ENCODE measurements around the gene KRTAP6-2.

KRTAP6-2 gene, protein sequence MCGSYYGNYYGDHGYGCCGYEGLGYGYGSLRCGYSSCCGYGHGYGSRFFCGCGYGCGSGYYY

DNA sequence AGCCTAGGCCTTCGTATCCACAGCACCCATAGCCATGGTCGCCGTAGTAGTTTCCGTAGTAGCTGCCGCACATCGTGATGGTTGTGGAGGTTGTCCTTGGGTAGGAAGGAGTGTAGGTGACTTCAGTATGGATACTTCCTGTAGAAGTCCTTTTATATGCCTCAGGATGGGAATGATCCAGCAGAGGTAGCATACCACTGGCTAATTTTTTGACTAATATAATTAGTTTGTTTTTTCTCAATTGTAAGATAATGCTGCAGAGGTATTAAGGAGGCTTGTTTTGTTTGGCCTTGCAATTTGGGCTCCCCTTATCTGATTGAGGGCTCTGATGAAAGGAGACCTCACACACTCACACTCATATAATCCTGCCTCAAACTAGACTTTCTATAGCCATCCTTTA is at the start of gene KRTAP6-2:
Gene KRTAP6-2, minus strand, starts transcription at position 101 of the 400 bp plus-strand sequence. Its CDS starts 28 bp downstream, at position 73.
- DNase-seq (ENCODE audit: low read depth), result no peak

DNA sequence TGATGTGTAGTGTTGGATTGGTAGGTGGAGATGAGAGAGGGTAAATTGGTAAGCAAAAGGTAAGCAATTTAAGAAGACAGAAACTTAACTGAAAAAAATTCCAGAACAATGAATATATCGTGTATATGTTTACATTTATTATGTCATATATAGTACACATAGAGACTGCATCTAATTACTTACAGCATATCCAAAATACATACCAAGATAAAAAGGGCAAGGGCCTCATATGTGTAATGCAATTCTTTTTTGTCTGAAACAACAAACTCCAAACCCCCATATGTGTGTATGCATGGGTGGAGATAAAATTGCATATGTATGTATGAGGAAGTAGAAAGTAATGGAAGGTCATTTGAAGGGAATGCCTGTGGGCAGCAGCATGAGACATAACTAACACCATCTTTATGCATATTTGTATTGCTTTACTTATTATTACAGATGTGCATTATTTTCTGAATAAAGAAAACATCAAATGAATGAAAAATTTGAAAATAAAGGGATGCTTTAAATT is 48.3 kb upstream of the KRTAP6-2 start:
- DNase-seq (ENCODE audit: low read depth), result no peak

DNA sequence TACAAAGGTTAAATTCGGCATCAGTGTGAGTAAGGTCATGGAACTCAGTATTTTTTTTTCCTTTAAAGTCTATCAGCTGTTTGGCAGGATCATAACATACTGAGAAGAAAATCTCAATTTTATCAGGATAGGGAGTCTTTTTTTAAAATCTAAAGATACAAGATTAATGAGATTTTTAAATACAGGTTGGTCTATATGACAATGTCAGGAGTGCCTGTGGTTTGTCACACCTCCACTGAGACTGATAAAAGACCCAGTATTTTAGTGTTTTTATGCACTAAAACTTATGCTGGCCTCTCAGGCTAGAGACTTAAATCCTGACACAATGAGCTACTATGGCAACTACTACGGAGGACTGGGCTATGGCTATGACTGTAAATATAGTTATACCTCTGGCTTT is 43.9 kb upstream of the KRTAP6-2 start, which contains the start of gene KRTAP20-3:
Gene KRTAP20-3, plus strand, starts transcription at position 301 of the 400 bp plus-strand sequence.
- no peak for DNase-seq (ENCODE audit: low read depth)

DNA sequence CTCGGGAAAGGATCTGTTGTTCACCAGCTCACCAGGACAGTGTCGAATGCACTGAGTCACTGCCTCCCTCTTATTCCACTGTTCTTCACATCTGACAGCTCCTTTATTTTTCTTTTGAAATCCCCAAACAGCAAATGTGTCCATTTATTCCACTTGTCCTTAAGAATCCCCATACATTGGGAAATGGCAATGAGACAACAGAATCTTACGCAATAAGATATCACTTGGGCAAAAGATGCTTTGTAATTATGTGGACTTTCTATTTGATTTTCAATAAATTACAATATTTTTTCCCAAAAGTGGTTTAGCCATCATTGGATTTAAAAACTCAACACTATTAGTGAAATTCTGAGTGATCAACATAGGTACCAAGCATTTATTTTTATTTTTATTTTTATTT is 40.0 kb upstream of the KRTAP6-2 start:
- DNase-seq (ENCODE audit: low read depth), result no peak

DNA sequence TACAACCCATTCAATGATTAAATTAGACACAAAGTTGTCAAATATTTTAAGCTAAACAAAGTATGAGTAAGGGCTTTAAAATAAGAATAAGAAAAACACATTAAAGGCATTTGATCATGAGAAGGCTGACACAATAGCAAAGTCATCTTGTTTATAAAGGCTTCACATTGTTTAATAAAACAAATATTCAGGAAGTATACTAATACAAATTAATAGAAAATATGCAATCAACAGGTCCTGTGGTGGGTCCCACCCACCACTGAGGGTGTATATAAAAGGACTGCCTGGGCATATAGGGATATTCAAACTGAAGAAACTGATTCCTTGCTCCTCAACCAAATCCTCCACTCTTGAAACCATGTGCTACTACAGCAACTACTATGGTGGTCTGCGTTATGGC is 36.2 kb upstream of the KRTAP6-2 start, which contains the start of gene KRTAP20-2:
Gene KRTAP20-2, plus strand, starts transcription at position 301 of the 400 bp plus-strand sequence. Its CDS starts 58 bp downstream, at position 359.
- no peak for DNase-seq (ENCODE audit: low read depth)

DNA sequence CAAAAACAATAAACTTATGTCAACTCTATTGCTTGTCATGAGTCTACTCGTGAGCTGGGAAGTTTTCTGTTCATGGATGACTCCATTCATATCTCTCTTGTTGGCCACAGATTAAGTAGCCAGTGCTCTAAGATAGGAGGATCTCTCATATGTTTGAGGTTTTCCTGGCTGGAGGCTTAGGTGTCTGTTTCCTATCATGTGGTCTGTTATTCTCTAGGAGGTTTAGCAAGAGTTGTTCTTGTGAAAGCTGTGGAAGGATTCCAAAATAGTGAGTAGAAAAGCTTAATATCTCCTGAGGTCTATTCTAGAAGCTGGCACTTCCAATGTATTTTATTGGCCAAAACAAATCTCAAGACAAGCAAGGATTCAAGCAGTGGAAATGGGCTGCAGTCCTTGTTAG is 30.5 kb upstream of the KRTAP6-2 start:
- DNase-seq (ENCODE audit: low read depth), result no peak

DNA sequence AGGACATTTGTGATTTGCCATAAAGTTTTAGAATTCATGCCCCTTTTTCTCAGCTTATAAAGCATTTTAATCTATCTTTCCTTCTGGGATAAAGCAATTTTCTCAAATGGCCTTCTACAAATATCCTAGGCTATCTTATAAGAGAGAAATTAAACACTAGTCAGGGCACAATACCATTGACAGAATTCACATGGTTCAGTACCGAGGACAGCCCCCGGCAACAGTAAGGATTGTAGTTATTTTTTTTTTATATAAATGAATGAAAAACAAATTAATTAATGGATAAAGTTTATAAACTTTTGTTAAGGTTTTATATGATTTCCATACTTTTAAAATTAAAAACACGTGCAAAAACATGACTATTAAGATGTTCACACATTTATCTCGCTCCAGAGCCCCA is 29.4 kb upstream of the KRTAP6-2 start:
- no peak for DNase-seq (ENCODE audit: low read depth)

DNA sequence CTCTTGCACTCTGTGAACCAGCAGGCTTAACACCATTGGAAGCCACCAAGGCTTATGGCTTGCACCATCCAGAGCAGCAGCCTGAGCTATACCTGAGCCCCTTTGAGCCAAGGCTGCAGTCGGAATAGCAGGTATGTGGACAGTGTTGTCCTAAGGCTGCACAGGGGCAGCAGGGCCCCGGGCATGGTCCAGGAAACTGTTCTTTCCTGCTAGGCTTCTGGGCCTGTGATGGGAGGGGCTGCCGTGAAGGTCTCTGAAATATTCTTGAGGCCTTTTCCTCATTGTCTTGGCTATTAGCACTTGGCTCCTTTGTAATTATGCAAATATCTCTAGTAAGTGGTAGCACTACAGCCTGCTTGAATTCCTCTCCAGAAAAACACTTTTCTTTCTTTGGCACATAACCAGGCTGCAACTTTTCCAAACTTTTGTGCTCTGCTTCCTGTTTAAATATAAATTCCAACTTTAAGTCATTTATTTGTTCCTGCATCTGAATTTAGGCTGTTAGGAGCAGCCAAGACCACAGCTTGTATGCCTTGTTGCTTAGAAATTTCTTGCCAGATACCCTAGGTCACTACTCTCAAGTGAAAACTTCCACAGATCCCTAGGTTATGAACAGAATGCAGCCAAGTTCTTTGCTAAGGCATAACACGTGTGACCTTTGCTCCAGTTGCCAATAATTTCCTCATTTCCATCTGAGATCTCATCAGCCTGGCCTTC is 26.9 kb upstream of the KRTAP6-2 start:
- DNase-seq (ENCODE audit: low read depth), result no peak

DNA sequence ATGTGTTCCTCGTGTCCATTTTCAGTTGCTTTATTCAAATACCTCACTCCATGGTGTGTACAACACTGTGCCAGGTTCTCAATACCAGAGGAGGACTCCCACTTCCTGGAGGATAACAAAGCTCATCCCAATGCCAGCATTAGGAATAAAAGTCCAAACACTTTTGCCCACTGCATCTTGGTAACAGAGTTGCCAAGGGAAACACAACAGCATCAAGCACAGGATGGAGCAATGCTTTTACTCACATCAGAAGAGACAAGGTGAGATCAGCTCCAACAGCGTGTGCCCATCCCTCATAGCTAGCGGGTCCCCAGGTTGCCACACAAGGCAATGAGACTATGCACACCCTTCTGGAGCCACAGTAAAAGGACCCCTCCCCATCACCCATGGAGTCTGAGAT is 24.7 kb upstream of the KRTAP6-2 start:
- no peak for DNase-seq (ENCODE audit: low read depth)

DNA sequence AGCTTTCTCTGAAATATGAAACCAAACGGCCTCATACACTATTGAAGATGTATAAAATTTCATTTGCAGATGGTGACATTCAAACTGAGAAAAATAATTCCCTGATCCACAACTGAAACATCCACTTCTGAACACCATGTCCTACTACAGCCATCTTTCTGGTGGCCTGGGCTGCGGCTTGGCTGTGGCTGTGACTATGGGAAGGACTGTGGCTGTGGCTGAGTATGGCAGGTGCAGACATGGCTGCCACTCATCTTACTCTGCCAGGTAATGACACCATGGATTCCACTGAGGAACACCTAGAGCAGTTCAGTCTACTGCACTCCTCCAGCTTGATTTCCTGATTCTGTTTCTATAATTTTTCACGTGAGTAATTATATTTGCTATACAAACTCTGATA is 21.8 kb upstream of the KRTAP6-2 start, which contains the start of gene KRTAP20-4:
Gene KRTAP20-4, plus strand, starts transcription at position 106 of the 400 bp plus-strand sequence.
- no peak for DNase-seq (ENCODE audit: low read depth)

DNA sequence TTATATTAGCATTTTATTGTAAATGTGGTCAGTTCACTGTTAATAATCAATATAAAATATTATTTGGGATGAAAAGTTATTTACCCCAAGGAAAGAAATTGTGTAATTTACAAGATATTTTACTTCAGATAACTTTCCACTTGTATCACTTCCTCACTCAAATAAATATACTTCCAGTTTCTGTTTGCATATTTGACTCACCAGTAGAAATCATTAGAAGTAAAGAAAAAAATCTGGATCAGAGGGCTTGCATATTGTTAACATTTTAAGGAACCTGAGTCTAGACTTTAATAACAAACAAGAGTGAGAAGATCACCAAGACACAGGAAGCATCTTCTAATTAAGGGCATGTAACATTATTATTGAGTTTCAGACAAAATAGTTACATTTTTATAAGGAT is 21.4 kb upstream of the KRTAP6-2 start:
- DNase-seq (ENCODE audit: low read depth), result no peak

DNA sequence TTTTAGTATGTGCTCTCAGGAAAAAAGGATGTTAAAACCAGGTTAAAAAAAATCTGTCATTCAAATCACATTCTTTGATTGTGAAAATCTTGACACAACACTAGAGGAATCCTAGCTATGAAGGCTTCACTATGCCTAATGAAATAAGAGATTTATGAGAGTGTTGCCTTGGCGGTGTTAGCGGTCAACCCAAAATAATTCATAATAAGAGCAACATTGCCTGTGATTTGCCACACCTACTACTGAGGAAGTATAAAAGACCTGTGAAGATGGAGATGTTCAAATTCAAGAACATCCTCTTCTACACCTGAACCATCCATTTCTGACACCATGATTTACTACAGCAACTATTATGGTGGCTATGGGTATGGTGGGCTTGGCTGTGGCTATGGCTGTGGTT is 17.4 kb upstream of the KRTAP6-2 start, which contains the start of gene KRTAP20-1:
Gene KRTAP20-1, plus strand, starts transcription at position 301 of the 400 bp plus-strand sequence. Its CDS starts 30 bp downstream, at position 331.
- DNase-seq (ENCODE audit: low read depth), result no peak

DNA sequence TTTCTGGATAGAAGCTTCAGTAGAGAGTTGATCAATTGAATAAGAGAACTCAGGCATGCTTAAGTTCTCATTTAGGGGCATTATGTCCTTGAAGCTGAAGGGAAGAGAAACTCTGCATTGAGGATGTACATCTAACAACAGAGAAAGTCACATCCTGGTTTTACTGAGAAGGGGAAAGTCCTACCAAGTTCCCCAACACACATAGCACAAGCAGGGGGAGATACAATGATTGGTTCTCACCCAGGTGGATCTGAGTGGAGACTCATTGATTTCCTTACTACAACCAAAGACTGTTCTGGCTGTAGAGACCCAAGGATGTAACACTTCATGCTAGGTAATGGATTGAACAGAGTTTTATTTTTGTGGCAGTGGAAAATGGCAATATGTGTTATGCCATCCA is 16.5 kb upstream of the KRTAP6-2 start:
- DNase-seq (ENCODE audit: low read depth), result no peak

DNA sequence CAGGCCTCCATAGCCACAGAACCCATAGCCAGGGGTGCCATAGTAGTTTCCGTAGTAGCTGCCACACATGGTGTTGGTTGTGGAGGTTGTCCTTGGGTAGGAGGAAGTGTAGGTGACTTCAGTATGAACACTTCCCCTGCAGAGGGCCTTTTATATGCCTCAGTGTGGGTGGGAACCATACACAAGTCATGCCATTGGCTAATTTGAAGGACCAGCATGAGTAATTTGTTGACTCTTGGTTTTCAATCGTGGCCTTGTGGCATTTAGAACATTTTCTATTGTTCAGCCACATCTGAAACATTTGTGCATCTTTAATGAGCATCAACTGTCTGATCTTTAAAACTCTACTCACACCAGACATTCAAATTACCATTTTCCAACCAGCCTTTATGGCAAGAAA is 15.1 kb upstream of the KRTAP6-2 start, which contains the start of gene KRTAP6-1:
Gene KRTAP6-1, minus strand, starts transcription at position 95 of the 400 bp plus-strand sequence. Its CDS starts 26 bp downstream, at position 69.
- no peak for DNase-seq (ENCODE audit: low read depth)

DNA sequence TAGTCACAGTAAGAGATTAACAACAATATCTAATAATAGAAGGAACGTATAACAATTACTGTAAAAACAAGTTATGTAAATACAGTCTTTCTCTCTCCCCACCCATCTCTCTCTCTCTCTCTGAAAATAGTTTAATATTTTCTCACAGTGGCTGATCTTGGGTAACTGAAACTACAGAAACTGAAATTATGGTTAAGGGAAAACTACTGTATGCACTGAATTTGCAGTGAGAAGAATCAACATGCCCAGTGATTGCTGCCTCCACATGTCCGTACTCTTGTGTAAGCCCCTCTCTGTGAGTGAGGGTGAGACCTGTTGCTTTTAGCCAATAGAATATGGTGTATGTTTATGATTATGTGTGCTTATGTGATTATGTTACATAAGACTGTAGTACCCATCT is 13.4 kb upstream of the KRTAP6-2 start:
- DNase-seq (ENCODE audit: low read depth), result no peak

DNA sequence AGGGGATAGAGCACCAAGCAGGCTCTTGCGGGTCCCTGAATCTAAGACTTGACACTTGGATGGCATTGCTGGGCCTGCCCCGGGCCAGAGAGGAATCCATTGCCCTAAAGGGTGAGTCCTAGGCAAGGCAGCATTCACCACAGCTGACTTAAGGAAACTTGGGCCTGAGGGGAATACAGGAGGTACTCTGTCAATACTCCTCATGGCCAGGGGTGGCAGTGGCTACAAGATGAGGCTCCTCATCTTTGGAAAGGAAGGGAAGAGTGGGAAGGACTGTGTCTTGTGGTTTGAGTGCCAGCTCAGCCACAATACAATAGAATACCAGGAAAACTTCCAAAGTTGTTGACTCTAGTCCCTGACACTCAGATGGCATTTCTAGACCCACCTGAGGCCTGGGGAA is 7.3 kb upstream of the KRTAP6-2 start:
- no peak for DNase-seq (ENCODE audit: low read depth)

DNA sequence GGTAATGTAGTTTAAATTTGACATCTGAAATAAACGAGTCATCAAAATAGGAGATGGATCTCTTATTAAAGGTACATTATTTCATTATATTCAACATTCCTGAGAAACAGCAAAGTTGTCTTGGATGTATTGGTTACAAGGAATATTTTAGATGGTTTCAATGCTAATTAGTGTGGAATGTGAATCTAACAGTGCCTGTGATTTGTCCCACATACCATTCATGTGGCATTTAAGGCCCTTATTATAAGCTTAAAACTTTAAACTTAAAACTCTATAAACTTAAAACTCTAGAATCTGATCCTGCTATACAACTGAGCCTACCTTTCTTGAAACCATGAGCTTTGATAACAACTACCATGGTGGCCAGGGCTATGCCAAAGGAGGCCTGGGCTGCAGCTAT is 2.1 kb upstream of the KRTAP6-2 start, which contains the start of gene KRTAP22-1:
Gene KRTAP22-1, plus strand, starts transcription at position 301 of the 400 bp plus-strand sequence.
- no peak for DNase-seq (ENCODE audit: low read depth)

DNA sequence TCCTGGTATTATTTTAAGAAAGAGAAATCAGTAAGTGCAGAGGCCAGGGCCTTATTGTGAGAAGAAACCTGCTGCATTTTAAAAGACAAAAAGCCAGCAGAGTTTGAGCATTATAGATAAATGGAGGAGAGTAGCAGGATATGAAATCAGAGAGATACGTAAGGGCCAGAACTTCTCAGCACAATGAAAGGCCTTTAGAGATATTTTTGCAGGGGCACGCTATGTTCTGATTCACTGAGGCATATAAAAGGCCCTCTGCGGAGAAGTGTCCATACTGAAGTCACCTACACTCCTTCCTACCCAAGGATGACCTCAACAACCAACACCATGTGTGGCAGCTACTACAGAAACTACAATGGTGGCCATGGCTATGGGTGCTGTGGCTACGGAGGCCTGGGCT is 6.6 kb downstream of the KRTAP6-2 start, which contains the start of gene KRTAP6-3:
Gene KRTAP6-3, plus strand, starts transcription at position 301 of the 400 bp plus-strand sequence. Its CDS starts 6 bp downstream, at position 307.
- DNase-seq (ENCODE audit: low read depth), result no peak

DNA sequence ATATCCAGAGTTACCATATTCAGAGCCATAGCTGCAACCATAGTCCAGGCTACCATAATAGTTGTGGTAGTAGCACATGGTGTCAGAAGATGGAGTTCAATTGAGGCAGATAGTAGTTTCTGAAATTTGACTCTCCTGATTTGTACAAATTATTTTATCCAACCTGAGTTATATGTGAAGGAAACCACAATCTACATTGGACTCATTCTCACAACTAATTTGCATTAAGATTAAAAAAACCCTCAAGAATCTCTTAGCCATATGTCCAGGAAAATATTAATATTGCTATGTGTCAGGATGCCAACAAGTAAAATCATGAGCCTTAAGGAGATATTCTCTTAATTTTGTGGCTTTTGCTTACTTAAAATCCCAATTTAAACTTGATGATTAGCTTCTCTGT is 8.4 kb downstream of the KRTAP6-2 start, which contains the start of gene KRTAP22-2:
Gene KRTAP22-2, minus strand, starts transcription at position 101 of the 400 bp plus-strand sequence.
- no peak for DNase-seq (ENCODE audit: low read depth)

DNA sequence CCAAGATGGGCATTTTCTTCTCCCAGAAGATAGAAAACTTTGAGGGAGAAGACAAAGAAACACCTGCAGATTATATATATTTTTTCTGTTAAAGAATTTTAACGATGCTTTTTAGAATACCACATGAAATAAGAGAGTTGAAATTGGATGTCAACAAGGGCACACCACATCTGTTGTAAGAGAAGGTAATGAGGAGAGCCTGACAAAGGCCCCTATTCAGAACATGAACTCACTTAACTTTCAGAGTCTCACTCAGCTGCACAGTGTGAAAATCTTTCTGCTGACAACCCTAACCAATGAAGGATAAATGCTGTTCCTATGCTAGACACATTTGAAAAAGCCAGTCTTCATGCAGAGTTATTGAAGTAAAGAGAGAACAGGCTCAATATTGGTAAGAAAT is 15.8 kb downstream of the KRTAP6-2 start:
- no peak for DNase-seq (ENCODE audit: low read depth)

DNA sequence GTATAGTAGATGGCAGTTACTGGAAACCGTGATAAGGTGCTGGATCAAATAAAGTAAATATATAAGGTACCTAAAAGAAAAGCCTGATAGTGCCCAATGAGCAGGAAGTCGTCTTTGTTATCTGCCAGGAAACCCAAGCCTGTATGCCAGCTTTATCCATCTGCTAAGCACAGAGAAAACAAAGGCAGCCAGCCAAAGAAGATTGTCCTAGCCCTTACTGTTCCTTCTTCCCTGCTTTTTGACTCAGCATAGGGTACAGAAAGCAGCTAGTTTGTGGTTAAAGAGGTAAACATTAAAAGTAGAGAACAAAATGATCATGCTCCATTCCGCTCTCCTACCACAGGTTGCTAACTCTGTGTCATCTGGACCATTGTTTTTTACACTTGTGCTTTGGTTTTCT is 18.6 kb downstream of the KRTAP6-2 start:
- no peak for DNase-seq (ENCODE audit: low read depth)

DNA sequence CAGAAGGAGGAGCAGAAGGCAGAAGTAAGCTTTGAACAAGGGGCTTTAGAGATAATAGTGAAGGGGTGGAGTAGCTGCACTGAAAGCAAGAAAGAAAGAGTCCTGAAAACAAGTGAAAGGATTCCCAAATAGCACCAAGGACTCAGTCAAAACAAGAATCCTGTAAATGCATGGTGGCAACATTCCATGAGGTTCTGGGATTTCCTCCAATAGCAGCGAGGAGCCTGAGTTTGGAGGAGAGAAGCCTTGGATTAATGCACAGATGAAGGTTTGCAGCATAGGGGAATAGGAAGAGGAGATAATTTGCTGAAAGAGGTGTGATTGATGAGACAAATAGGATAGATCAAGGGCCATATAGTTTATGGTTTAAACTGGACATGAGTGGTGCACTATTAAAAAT is 19.4 kb downstream of the KRTAP6-2 start:
- no peak for DNase-seq (ENCODE audit: low read depth)

DNA sequence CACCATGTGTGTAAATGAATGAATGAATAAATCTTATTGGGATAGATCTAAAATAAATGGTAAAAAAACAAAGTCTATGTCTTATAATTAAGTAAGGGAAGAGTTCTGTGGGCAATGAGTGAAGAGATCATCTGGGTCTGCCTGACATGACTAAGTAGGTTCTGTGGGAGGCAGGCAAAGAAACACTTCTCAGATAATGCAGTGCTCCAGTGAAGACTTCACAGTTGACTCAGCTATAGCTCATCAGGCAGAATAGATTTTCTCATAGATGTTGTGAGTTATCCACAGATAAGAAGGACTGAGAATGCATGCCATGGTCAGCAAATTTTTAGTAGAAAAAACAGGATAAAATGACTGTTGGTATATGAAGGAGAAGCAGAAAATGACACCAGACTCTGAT is 20.9 kb downstream of the KRTAP6-2 start:
- no peak for DNase-seq (ENCODE audit: low read depth)
